Fibroblast of lung (primary cell): ENCODE measurements around the gene RAB3GAP1. TPM values are rescaled to one million over a fixed set of nuclear protein-coding genes. Genes with fewer than 3 reads are reported as not detected.
A peak's percentile ranks its signal among the peaks of the same experiment; 100 is the strongest.
"Not testable (repeated sequence)": the region's sequence is repeated elsewhere in the genome, so short reads cannot be mapped to it uniquely, and the experiment has no call there.

Experiments used
- DNase-seq, 2 donors: peaks; one replicate each; pipeline versions ENCODE4 v3.0.0 to v3.0.0-alpha.2; 2010; ENCODE audit warnings: low read depth in 2 of 2
- H2AFZ ChIP-seq: 2 replicates; pipeline ENCODE4 v1.5.1; 2012; ENCODE audit warnings: low read length, control low read depth, inconsistent platforms
- H3K27ac ChIP-seq: 2 replicates; pipeline ENCODE4 v1.5.1; 2011; ENCODE audit warnings: low read length, control low read depth; ENCODE audit not compliant: insufficient read depth
- H3K27me3 ChIP-seq: 2 replicates; pipeline ENCODE4 v1.5.1; 2011; ENCODE audit warnings: mild to moderate bottlenecking, low read length; ENCODE audit not compliant: control insufficient read depth, insufficient read depth
- H3K36me3 ChIP-seq: 2 replicates; pipeline ENCODE4 v1.5.1; 2011; ENCODE audit warnings: low read length; ENCODE audit not compliant: control insufficient read depth, insufficient read depth
- H3K4me1 ChIP-seq: 2 replicates; pipeline ENCODE4 v1.5.1; 2011; ENCODE audit warnings: low read length; ENCODE audit not compliant: control insufficient read depth, insufficient read depth; ENCODE audit errors: extremely low read depth
- H3K4me2 ChIP-seq: 2 replicates; pipeline ENCODE4 v1.5.1; 2011; ENCODE audit warnings: low read length, control low read depth; ENCODE audit not compliant: insufficient read depth; ENCODE audit errors: extremely low read depth
- H3K4me3 ChIP-seq, 4 experiments: fragments of 200-600 bp in 1 of 4; sonication (generic) in 1 of 4; replicated peaks in 1 of 4; 2 replicates each; pipeline ENCODE4 v1.5.1; 2011 to 2016; ENCODE audit warnings: low read length in 4 of 4, low read depth in 3 of 4, mild to moderate bottlenecking in 3 of 4, control low read depth in 2 of 4, inconsistent platforms in 1 of 4, mixed read lengths in 1 of 4; ENCODE audit not compliant: insufficient read depth in 1 of 4; ENCODE audit errors: control extremely low read depth in 1 of 4
- H3K79me2 ChIP-seq: 2 replicates; pipeline ENCODE4 v1.5.1; 2012; ENCODE audit warnings: mild to moderate bottlenecking, low read length, inconsistent platforms; ENCODE audit not compliant: control insufficient read depth, insufficient read depth
- H3K9ac ChIP-seq: 2 replicates; pipeline ENCODE4 v1.5.1; 2011; ENCODE audit warnings: mild to moderate bottlenecking, low read length, control low read depth; ENCODE audit not compliant: insufficient read depth
- H3K9me3 ChIP-seq: 2 replicates; pipeline ENCODE4 v1.5.1; 2012; ENCODE audit warnings: low read depth, low read length; ENCODE audit not compliant: control insufficient read depth, insufficient read depth
- H4K20me1 ChIP-seq: 2 replicates; pipeline ENCODE4 v1.5.1; 2011; ENCODE audit warnings: low read length; ENCODE audit not compliant: control insufficient read depth, insufficient read depth; ENCODE audit errors: extremely low read depth
- CTCF ChIP-seq, 2 donors: IDR thresholded peaks in 1 of 2; conservative IDR thresholded peaks in 1 of 2; 1 replicate in 1 of 2; 2 replicates in 1 of 2; pipeline ENCODE4 v1.5.1; 2011 to 2012; ENCODE audit warnings: low read length in 2 of 2, control low read depth in 1 of 2, inconsistent platforms in 1 of 2, low read depth in 1 of 2, mild to moderate bottlenecking in 1 of 2
- EZH2 ChIP-seq: IDR thresholded peaks from 2 replicates; pipeline ENCODE4 v1.5.1; 2012; ENCODE audit warnings: low read length, control low read depth, mild to moderate bottlenecking; ENCODE audit errors: missing control alignments
- polyA plus RNA-seq, 2 donors: library from polyadenylated mRNA; depleted of rRNA in 1 of 2; stranded (reverse) in 1 of 2; unstranded in 1 of 2; fragments of >200 nt; gene quantifications; 2 replicates each; pipeline ENCODE4 v1.2.1, GENCODE V29; 2011 to 2012; ENCODE audit warnings: missing spikeins in 1 of 2
- total RNA-seq: library from RNA; depleted of rRNA; stranded (reverse); fragments of >200 nt; gene quantifications from 2 replicates; pipeline ENCODE4 v1.2.1, GENCODE V29; 2014

The RAB3GAP1 gene
- total and polyA plus RNA-seq, 2 donors (not counting 1 experiment from before 2014, with no cell fraction given): 42.4 to 82.6 TPM

GRCh38 chr2:135023886-135024485 lies 28.1 kb upstream of the RAB3GAP1 start:
- no peak for DNase-seq
- H3K27ac ChIP-seq: no peak overlapping the region
- H3K9me3 ChIP-seq: no peaks in the 10 kb centered on the region
- TF ChIP-seq CTCF (conservative IDR thresholded peaks at IDR 0.05 in 1 of 2, IDR thresholded peaks at IDR 0.05 in 1 of 2; ENCODE audit: low read depth in 1 of 2, low read length in 2 of 2) (no peak), EZH2 (no peak)
- no peaks in the 10 kb centered on the region for H4K20me1 ChIP-seq
- H3K4me1 ChIP-seq: no peaks in the 10 kb centered on the region
- H3K9ac ChIP-seq: no peak overlapping the region
- H3K36me3 ChIP-seq: no peaks in the 10 kb centered on the region
- no peaks in the 10 kb centered on the region for H3K27me3 ChIP-seq
- H3K4me2 ChIP-seq: no peak overlapping the region
- no peak overlapping the region for H2AFZ ChIP-seq
- H3K79me2 ChIP-seq: no peaks in the 10 kb centered on the region
- no peak overlapping the region for H3K4me3 ChIP-seq

GRCh38 chr2:135029481-135030134 lies 22.5 kb upstream of the RAB3GAP1 start:
- H3K4me3 ChIP-seq: no peak overlapping the region
- no peak overlapping the region for H3K9ac ChIP-seq
- no peak for TF ChIP-seq CTCF (conservative IDR thresholded peaks at IDR 0.05 in 1 of 2, IDR thresholded peaks at IDR 0.05 in 1 of 2; ENCODE audit: low read depth in 1 of 2, low read length in 2 of 2)
- no peak for TF ChIP-seq EZH2

GRCh38 chr2:135030826-135031225 lies 21.3 kb upstream of the RAB3GAP1 start:
- H3K79me2 ChIP-seq: no peaks in the 10 kb centered on the region
- DNase-seq: peak; percentile 60 to 64
- TF ChIP-seq EZH2 (no peak), CTCF (conservative IDR thresholded peaks at IDR 0.05 in 1 of 2, IDR thresholded peaks at IDR 0.05 in 1 of 2; ENCODE audit: low read depth in 1 of 2, low read length in 2 of 2) (no peak)
- H3K4me2 ChIP-seq: no peak overlapping the region
- no peaks in the 10 kb centered on the region for H4K20me1 ChIP-seq
- no peak overlapping the region for H3K9ac ChIP-seq
- no peak overlapping the region for H2AFZ ChIP-seq
- H3K4me3 ChIP-seq: no peak overlapping the region
- H3K4me1 ChIP-seq: no peaks in the 10 kb centered on the region
- no peaks in the 10 kb centered on the region for H3K9me3 ChIP-seq
- H3K36me3 ChIP-seq: no peaks in the 10 kb centered on the region
- no peak overlapping the region for H3K27ac ChIP-seq
- no peaks in the 10 kb centered on the region for H3K27me3 ChIP-seq

More at GRCh38 chr2:135029481-135030134, 22.5 kb upstream of the RAB3GAP1 start:
- Histone ChIP-seq H4K20me1 (no peaks in the 10 kb centered on the region), H3K79me2 (no peaks in the 10 kb centered on the region), H2AFZ (no peak overlapping the region), H3K4me1 (no peaks in the 10 kb centered on the region), H3K36me3 (no peaks in the 10 kb centered on the region), H3K27ac (no peak overlapping the region), H3K4me2 (no peak overlapping the region), H3K27me3 (no peaks in the 10 kb centered on the region), H3K9me3 (no peaks in the 10 kb centered on the region)
- no peak for DNase-seq

GRCh38 chr2:135033216-135033615 lies 18.9 kb upstream of the RAB3GAP1 start:
- H2AFZ ChIP-seq: not testable (repeated sequence)

More at GRCh38 chr2:135033216-135033615, 18.9 kb upstream of the RAB3GAP1 start:
- H3K9me3 ChIP-seq, DNase-seq, H3K27ac ChIP-seq, H3K9ac ChIP-seq, H3K4me1 ChIP-seq, H3K4me2 ChIP-seq, H4K20me1 ChIP-seq, H3K4me3 ChIP-seq, H3K36me3 ChIP-seq, H3K27me3 ChIP-seq, H3K79me2 ChIP-seq: not testable (repeated sequence)
